Amniotic stem cell (primary cell): ENCODE data around the gene KCNN3.

Experiments
- DNase-seq: peaks from one replicate; lab custom pipeline; 2025; lab: John Stamatoyannopoulos, UW

The KCNN3 gene

GRCh38 chr1:154791292-154792166, 78.6 kb downstream of the KCNN3 start:
- DNase-seq = no peak

DNA sequence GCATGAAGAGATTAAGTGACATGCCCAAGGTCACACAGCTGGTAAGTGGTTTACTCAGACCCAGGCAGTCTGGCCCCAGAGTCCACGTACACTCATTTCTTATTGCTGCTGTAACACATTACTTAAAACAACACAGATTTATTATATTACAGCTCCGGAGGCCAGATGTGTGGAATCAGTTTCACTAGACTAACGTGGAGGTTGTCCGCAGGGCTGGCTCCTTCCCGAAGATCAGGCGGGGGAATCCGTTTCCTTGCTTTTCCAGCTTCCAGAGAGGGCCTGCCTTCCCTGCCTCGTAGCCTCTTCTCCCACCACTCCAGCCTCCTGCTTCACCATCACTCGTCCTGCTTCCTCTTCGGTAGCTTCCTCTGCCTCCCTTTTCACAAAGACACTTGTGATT, 81.2 kb downstream of the KCNN3 start:
- DNase-seq = no peak

DNA sequence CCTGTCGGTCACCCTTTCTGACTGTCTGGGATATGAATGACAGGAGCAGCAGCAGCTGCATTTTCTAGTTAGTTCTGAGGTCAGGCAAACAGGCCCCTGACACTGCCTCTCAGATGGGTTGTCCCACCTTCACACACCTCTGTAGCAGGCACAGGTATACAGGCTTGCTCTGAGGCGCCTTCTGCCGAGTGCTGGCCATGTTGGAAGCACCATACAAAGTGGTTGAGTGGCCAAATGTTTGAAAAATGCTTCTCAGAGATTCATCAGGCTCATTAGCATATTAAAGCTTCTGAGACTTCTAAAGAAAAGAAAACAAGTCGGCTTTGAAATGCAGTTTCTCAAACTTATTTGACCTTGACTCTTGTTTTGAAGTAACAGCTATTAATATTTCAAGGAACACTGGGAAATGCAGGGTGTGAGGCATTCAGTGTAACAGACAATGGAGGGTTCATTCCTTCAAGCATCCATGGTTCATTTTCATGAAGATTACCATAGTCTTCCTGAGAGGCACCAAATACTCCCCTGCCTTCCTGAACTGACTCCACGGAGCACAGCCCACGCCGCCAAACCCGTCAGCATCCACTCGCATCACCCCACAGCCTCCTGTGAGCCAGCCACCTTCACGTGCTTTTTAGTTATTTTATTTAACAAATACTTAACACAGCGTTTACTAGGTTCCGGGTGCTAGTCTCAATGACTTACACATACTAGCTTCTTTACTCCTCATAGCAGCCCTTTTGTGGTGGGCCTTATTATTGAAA, 81.8 kb downstream of the KCNN3 start:
- no peak for DNase-seq

- no peak for DNase-seq
Measured at GRCh38 chr1:154786804-154787570, 83.1 kb downstream of the KCNN3 start.

- no peak for DNase-seq
Measured at GRCh38 chr1:154784924-154785531, 85.1 kb downstream of the KCNN3 start.

DNA sequence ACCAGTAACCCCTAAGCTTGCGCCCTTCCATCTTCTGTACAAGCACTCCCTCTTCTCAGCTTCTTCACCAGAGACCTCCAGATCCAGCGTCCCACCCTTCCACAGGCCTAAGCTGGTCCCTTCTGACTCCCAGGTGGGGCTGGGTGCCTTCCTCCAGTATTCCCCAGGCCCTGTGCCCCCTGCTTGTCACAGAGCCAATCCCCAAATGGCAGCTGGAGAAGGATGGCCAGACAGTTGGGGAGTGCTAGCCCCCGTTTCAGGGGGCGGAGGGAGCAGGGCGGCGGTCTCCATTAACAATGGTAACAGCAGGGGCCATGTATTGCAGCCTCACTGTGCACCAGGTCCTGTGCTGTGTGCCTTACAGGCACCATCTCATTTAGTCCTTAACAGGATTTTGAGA, 85.7 kb downstream of the KCNN3 start:
- no peak for DNase-seq

GRCh38 chr1:154783976-154784375, 86.1 kb downstream of the KCNN3 start:
- DNase-seq = no peak

DNA sequence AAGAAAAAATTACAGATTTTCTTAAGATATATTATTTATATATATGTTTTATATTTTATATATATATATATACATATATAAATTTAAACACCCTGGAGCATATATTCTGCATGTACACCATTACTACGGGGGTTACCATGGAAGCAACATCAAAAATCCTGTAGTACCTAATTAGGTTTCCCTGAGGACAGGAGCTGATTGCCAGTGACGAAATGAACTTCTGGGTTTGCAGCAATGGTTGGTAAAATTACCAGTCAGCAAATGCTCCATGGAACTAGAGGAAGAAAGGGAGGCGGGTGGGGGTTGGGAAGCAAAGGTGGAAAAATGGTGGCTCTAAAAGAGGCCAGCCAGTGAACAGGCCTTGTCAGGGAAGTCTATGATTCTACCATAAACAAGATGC, 89.5 kb downstream of the KCNN3 start:
- no peak for DNase-seq

DNA sequence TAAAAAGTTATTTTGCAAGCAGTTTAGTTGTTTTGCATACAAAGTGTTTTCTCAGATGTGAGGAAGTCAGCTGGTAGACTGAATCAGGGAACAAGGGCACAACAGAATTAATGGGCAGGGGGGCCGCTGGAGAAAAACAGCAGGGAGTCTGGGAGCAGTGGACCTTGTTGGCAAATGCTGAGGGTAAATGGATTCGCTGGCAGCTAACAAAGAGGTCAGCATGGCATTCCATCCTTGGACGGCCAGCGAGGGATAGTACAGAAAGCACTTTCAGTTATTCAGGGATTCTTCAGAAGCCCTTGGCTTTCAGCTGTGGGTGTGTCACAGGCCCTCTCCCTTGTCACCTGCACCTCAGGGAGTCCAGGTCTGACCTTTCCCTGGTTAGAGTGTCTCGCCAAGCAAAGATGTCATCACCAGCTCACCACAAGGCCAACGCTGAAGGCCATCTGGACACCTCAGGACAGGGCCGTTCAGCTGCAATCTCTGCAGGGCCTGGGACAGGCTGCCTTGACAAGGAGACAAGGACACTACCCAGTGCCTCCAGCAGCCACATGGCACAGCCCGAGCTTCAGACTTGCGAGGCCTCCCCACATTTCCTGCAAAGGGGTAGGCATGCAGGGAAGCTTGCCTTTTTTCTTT, 90.4 kb downstream of the KCNN3 start:
- no peak for DNase-seq

DNA sequence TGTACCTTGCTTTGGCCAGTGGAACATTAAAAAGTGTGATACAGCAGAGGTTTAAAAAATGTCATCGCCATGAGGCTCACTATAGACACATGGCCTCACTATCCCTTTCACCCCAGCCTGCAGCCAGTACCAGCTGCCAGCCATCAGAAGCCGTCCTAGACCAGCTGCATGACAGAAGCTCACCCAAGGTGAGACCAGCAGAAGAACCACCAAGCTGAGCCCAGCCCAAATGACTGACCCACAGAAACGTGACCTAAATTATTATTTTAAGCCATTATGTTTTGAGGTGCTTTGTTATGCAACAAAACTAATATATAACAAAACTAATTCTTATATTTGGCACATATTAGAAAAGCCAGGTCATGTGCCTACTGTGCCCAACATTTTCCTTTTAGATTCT, 91.1 kb downstream of the KCNN3 start:
- DNase-seq = no peak

DNA sequence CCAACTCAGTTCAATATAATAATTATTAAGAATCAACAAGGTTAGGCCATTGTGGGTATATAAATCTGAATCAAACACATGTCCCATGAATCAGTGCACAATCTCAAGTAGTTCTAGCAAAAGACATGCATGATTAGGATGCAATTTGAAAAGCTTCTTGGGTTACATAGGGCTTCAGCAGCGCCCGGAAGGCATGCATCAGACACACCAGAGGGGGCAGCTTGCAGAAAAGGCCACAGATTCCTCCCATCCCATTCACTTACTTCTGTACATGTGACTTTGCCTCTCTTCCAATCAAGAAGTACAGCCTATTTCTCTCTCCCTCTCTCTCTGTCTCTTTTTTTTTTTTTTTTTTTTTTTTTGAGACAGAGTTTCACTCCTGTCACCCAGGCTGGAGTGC, 91.8 kb downstream of the KCNN3 start:
- no peak for DNase-seq

DNA sequence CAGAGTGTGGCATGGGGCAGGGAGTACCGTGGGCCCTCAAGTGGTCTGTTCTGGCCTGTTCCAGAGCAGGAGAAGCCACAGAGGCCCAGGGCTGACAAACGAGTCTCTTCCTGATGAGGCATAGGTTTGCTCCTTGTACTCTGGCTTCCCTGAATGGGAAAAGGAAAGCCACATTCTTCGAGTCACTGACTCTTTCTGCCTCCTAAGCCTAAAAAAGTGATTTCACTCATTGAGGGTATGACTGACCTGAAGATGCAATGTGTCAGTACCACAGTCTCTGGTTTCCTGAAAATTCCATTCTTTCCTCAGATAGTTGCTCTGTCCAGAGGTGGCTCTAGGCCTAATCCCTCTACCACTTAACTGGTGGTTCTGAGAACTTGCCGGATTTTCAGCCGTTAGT, 92.3 kb downstream of the KCNN3 start:
- DNase-seq = no peak

GRCh38 chr1:154777154-154777553, 92.9 kb downstream of the KCNN3 start:
- no peak for DNase-seq

GRCh38 chr1:154775621-154776605, 94.2 kb downstream of the KCNN3 start:
- no peak for DNase-seq

- DNase-seq = no peak
Measured at GRCh38 chr1:154774175-154774855, 95.8 kb downstream of the KCNN3 start.

- DNase-seq = no peak
Measured at GRCh38 chr1:154773551-154773950, 96.5 kb downstream of the KCNN3 start.

GRCh38 chr1:154772606-154773506, 97.2 kb downstream of the KCNN3 start:
- DNase-seq = no peak

GRCh38 chr1:154772056-154772455, 98.0 kb downstream of the KCNN3 start:
- no peak for DNase-seq
